CD8-positive, alpha-beta memory T cell (primary cell): ENCODE results near the gene IFITM5. TPM values are rescaled to one million over a fixed set of nuclear protein-coding genes. Genes with fewer than 3 reads are reported as not detected.

Experiments
- CTCF ChIA-PET: fragments of 350-600 bp; sonication (Branson Sonifier 250); formaldehyde crosslinking; loops from one replicate; lab custom pipeline; 2021; ENCODE audit warnings: antibody characterized with exemption; lab: Charles Lee
- POLR2A ChIA-PET: fragments of 350-600 bp; sonication (Branson Sonifier 250); formaldehyde crosslinking; loops from one replicate; lab custom pipeline; 2021; ENCODE audit warnings: antibody characterized with exemption; lab: Charles Lee
- DNase-seq, 5 donors: peaks; one replicate each; pipeline versions ENCODE4 v3.0.0 to v3.0.0-alpha.2; 2020 to 2022; ENCODE audit warnings: mixed read lengths in 1 of 5
- H3K27ac ChIP-seq: one replicate; pipeline ENCODE4 v1.7.0; 2013; ENCODE audit warnings: low read depth, mild to moderate bottlenecking, low read length, moderate library complexity
- H3K27me3 ChIP-seq: 2 replicates; pipeline ENCODE4 v1.7.0; 2013; ENCODE audit warnings: low read length, mild to moderate bottlenecking; ENCODE audit not compliant: insufficient read depth, poor library complexity, severe bottlenecking
- H3K36me3 ChIP-seq: 2 replicates; pipeline ENCODE4 v1.7.0; 2013; ENCODE audit warnings: mild to moderate bottlenecking, low read length, moderate library complexity; ENCODE audit not compliant: insufficient read depth
- H3K4me1 ChIP-seq: 2 replicates; pipeline ENCODE4 v1.7.0; 2013; ENCODE audit warnings: mild to moderate bottlenecking, low read length, moderate library complexity; ENCODE audit not compliant: insufficient read depth
- H3K4me3 ChIP-seq: 2 replicates; pipeline ENCODE4 v1.7.0; 2013; ENCODE audit warnings: mild to moderate bottlenecking, low read length
- H3K9me3 ChIP-seq: 2 replicates; pipeline ENCODE4 v1.7.0; 2013; ENCODE audit warnings: mild to moderate bottlenecking, low read length
- H3K27ac Mint-ChIP-seq, 8 donors: one replicate each; pipeline ENCODE4 v1.8.0; 2020 to 2021; ENCODE audit warnings: mixed read lengths in 8 of 8, mild to moderate bottlenecking in 6 of 8, inconsistent platforms in 3 of 8, moderate library complexity in 3 of 8
- H3K27me3 Mint-ChIP-seq, 2 donors: one replicate each; pipeline ENCODE4 v1.8.0; 2020 to 2021; ENCODE audit warnings: mixed read lengths in 2 of 2, mild to moderate bottlenecking in 1 of 2, moderate library complexity in 1 of 2
- H3K36me3 Mint-ChIP-seq, 3 donors: one replicate each; pipeline ENCODE4 v1.8.0; 2020 to 2021; ENCODE audit warnings: mixed read lengths in 3 of 3, inconsistent platforms in 1 of 3, mild to moderate bottlenecking in 1 of 3
- H3K4me1 Mint-ChIP-seq, 3 donors: one replicate each; pipeline ENCODE4 v1.8.0; 2020 to 2021; ENCODE audit warnings: mixed read lengths in 3 of 3, inconsistent platforms in 1 of 3, mild to moderate bottlenecking in 1 of 3
- H3K4me3 Mint-ChIP-seq, 7 donors: one replicate each; pipeline ENCODE4 v1.8.0; 2020 to 2021; ENCODE audit warnings: mixed read lengths in 7 of 7, mild to moderate bottlenecking in 6 of 7, moderate library complexity in 4 of 7, inconsistent platforms in 2 of 7
- H3K9me3 Mint-ChIP-seq, 5 donors: one replicate each; pipeline ENCODE4 v1.8.0; 2020 to 2022; ENCODE audit warnings: mixed read lengths in 5 of 5, mild to moderate bottlenecking in 3 of 5, moderate library complexity in 2 of 5, inconsistent platforms in 1 of 5
- polyA plus RNA-seq: library from polyadenylated mRNA; unstranded; fragments of 300-500 nt; fragmentation: Illumina TruSeq; gene quantifications from one replicate; pipeline ENCODE4 v1.2.3, GENCODE V29; 2021
- total RNA-seq, 2 experiments: library from RNA; stranded (reverse); gene quantifications; one replicate each; pipeline ENCODE4 v1.2.3, GENCODE V29; 2021

The IFITM5 gene
- total and polyA plus RNA-seq, 3 experiments from 2014 or later, result not detected

DNA sequence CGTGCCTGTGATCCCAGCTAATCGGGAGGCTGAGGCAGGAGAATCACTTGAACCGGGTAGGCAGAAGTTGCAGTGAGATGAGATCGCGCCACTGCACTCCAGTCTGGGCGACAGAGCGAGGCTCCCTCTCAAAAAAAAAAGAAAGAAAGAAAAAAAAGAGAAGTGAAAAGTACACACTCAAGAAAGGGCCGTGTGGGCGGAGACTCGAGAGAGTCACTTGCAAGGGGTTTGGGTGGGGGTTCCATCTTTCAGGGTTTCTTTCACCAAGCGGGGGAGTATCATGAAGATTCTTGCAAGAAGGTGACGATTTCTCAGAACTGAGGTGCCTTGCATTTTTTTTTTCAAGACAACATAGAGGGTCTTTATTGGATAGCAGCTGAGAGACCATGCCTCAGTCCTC lies 4.0 kb upstream of the IFITM5 start:
- Mint-ChIP-seq H3K27me3 (peaks cover 0 to 5% of the 10 kb centered on the region in 2 donors), H3K4me1 (peaks cover 31 to 49% (median 38%) of the 10 kb centered on the region in 3 donors), H3K36me3 (peaks cover 0 to 3% (median 0%) of the 10 kb centered on the region in 3 donors), H3K27ac (peak overlapping the region in 3 of 8 donors; percentile 60 to 92 (median 67)), H3K9me3 (no peaks in the 10 kb centered on the region), H3K4me3 (peak overlapping the region in 1 of 7 donors; percentile 51)
- H3K36me3 ChIP-seq, result no peaks in the 10 kb centered on the region
- peaks cover 35% of the 10 kb centered on the region for H3K4me1 ChIP-seq
- H3K27me3 ChIP-seq, result no peaks in the 10 kb centered on the region
- ChIA-PET POLR2A (no interaction called here), CTCF (interaction anchor here (1.0 kb wide), 1 partner anchor 60 kb away, joined by 3 read pairs; no protein-coding TSS in a partner anchor)
- no peak overlapping the region for H3K4me3 ChIP-seq
- no peaks in the 10 kb centered on the region for H3K9me3 ChIP-seq
- no peak overlapping the region for H3K27ac ChIP-seq
- no peak for DNase-seq

DNA sequence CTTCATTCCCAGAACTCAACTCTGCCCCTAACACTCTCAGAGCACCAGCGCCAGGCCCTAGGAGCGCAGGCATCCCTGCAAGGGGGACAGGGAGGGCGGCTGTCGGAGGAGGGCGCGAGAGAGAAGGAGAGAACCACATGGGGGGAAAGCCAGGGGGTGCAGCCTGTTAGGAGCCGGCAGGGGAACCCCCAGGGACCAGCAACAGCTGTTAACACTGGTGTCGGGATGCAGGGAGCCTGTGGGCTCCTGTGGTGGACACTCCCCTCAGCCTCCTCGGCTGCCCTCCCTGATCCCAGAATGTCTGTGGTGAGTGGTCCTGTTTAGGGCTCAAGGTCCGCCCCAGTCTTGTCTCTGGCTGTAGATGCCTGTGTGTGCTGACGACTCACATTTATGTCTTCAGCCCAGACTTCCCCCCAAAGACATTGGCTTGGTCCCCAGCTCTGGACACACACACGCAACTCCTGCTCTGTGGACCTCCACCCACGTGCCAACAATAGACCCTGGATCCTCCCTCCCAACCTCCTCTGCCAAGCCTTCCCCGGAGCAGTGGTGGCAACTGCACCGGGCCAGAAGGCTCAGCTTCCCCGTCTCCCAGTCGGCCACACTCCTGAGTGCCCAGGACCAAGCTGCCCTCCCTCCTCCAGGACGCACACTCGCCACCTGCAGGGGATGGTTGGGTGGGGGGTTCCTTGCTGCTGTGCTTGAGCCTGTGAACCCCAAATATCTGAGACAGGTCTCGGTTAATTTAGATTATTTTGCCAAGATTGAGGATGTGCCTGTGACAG lies 817 bp upstream of the IFITM5 start:
- Mint-ChIP-seq H3K9me3 (no peaks in the 10 kb centered on the region), H3K27me3 (peaks cover 0 to 5% of the 10 kb centered on the region in 2 donors), H3K27ac (peak overlapping the region in 3 of 8 donors; percentile 0 to 32 (median 3)), H3K36me3 (peaks cover 0 to 5% (median 0%) of the 10 kb centered on the region in 3 donors), H3K4me1 (peaks cover 25 to 43% (median 26%) of the 10 kb centered on the region in 3 donors), H3K4me3 (no peak overlapping the region)
- ChIA-PET CTCF (interaction anchor here (1.8 to 2.2 kb wide), 4 partner anchors 17 to 96 kb away, joined by 5 to 11 read pairs (median 6); no protein-coding TSS in a partner anchor), POLR2A (interaction anchor here (1.8 kb wide), 1 partner anchor 33 kb away, joined by 6 read pairs; no protein-coding TSS in a partner anchor)
- DNase-seq, result peak in 1 of 5 donors; percentile 55
- Histone ChIP-seq H3K4me3 (no peak overlapping the region), H3K27me3 (no peaks in the 10 kb centered on the region), H3K4me1 (peaks cover 22% of the 10 kb centered on the region), H3K9me3 (no peaks in the 10 kb centered on the region), H3K36me3 (no peaks in the 10 kb centered on the region), H3K27ac (no peak overlapping the region)

DNA sequence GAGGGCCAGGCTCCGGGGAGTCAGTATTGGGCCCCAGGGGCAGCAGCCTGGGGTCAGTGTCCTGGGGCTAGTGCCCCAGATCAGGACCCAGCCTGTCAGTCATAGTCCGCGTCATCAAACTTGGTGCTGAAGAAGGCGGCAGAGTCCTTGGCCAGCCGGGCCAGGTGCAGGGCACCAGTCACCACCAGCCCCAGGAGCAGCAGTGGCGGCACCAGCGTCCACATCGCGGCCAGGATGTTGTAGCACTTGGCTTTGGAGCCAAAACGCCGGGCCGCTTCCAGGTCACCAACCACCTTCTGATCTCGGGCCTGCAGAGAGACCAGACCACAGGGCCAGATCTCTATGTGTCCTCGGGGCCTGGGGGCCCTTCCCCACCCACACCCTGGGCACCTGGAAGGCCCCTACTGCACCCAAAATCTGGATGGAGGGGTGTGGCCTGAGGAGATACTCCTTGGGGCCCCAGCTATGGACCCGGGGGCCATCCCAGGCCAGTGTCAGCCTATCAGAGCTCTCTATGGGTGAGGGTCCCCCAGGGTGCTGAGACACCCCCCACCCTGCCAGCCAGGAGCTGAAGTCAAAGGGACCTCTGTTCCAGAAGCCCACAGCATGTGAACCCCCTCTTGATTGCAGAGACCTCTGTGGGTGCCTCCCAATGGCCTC lies 790 bp downstream of the IFITM5 start:
- Mint-ChIP-seq H3K36me3 (peaks cover 0 to 20% (median 0%) of the 10 kb centered on the region in 3 donors), H3K4me3 (no peak overlapping the region), H3K9me3 (no peaks in the 10 kb centered on the region), H3K4me1 (peaks cover 22 to 37% (median 23%) of the 10 kb centered on the region in 3 donors), H3K27ac (no peak overlapping the region), H3K27me3 (peaks cover 0 to 5% of the 10 kb centered on the region in 2 donors)
- ChIA-PET CTCF (interaction anchor here (1.8 to 2.1 kb wide), 2 partner anchors 18 to 48 kb away, joined by 5 to 11 read pairs; no protein-coding TSS in a partner anchor), POLR2A (interaction anchor here (0.7 to 1.8 kb wide), 2 partner anchors 9 to 91 kb away, joined by 3 to 9 read pairs; partner anchors contain the start of genes BET1L and PGGHG)
- Histone ChIP-seq H3K27ac (peak overlapping the region; percentile 24), H3K4me3 (no peak overlapping the region), H3K36me3 (no peaks in the 10 kb centered on the region), H3K27me3 (no peaks in the 10 kb centered on the region), H3K4me1 (peaks cover 20% of the 10 kb centered on the region), H3K9me3 (no peaks in the 10 kb centered on the region)
- DNase-seq, result peak in 1 of 5 donors; percentile 47

DNA sequence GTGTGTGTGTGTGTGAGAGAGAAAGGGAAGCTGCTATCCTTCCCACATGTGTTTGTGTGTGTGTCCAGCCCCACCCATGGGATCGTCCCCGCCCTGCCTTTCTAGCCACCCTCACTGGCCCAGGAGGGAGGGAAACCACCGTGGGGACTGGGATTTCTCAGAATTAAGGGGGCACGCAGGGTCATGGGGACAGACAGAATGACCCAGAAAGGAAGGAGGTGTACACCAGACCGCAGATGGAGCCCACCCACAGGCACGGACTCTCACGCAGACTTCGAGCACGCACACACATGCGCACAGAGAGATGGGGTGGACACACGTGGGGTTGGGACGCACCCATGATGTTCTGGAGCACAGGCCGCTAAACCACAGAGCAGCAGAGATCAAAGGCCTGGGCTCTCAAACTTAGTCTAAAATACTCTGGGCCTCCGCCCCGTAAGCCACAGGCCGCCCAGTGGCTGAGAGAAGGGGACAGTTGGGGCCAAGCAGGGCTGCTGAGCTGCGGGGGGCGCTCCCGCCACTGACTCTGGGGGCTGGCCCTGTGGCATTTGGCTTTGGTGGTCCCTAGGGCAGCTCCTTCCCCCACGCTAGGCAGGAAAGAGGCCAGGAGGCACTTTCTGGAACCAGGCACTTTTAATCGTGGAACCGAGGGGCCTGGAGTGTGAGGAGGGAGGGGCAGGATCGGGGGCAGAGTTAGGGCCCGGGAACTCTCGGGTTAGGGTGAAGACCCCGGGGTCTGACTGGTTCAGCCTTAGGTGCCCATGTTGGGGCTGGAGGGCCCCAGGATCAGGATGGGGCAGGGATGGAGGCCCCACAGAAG lies 1.5 kb downstream of the IFITM5 start:
- CTCF ChIA-PET, result no interaction called here
- POLR2A ChIA-PET, result interaction anchor here (1.8 kb wide), 1 partner anchor 8 kb away, joined by 9 read pairs; the partner anchor contains the start of gene PGGHG

DNA sequence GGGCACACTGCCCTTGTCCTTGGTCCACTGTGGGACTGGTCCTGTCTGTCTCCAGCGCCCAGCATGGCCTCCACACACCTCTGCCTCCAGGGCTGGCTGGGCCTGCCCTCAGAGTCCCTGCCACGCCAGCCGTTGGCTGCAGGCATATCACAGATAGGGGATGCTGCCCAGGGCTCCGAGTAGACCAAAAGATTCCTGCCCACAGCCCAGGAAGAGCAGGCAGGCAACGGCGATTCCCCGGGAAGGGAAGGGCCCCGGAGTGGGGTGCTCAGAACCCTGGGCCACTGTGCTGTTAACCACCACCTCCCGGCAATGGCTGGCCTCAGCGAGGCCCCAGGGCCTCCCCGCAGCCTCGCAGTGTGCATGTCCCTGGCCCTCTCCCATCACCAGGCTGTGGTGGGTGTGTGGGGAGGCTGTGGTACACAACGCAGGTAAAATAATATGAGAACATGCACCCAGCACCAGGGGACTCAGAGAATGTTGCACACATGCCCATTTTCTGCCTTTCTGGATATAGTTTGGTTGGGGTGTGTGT lies 2.2 kb downstream of the IFITM5 start:
- Histone ChIP-seq H3K36me3 (no peaks in the 10 kb centered on the region), H3K27me3 (no peaks in the 10 kb centered on the region), H3K27ac (no peak overlapping the region), H3K9me3 (no peaks in the 10 kb centered on the region), H3K4me1 (peaks cover 20% of the 10 kb centered on the region), H3K4me3 (no peak overlapping the region)
- CTCF ChIA-PET, result no interaction called here
- peaks cover 15 to 29% (median 18%) of the 10 kb centered on the region in 3 donors for H3K4me1 Mint-ChIP-seq
- peak overlapping the region in 7 of 8 donors; percentile 40 to 95 (median 74) for H3K27ac Mint-ChIP-seq
- no peaks in the 10 kb centered on the region for H3K9me3 Mint-ChIP-seq
- POLR2A ChIA-PET, result no interaction called here
- peak overlapping the region; percentile 14 to 75 (median 39) for H3K4me3 Mint-ChIP-seq
- H3K27me3 Mint-ChIP-seq, result peaks cover 0 to 5% of the 10 kb centered on the region in 2 donors
- DNase-seq, result peak in 1 of 5 donors; percentile 46
- H3K36me3 Mint-ChIP-seq, result peaks cover 0 to 30% (median 0%) of the 10 kb centered on the region in 3 donors

More for the DNA sequence above, 1.5 kb downstream of the IFITM5 start:
- H3K4me3 ChIP-seq, result no peak overlapping the region
- peaks cover 0 to 5% of the 10 kb centered on the region in 2 donors for H3K27me3 Mint-ChIP-seq
- H3K27ac Mint-ChIP-seq, result peak overlapping the region; percentile 47 to 95 (median 73)
- peaks cover 19 to 33% (median 20%) of the 10 kb centered on the region in 3 donors for H3K4me1 Mint-ChIP-seq
- peak overlapping the region; percentile 14 to 75 (median 44) for H3K4me3 Mint-ChIP-seq
- no peaks in the 10 kb centered on the region for H3K9me3 ChIP-seq
- H3K9me3 Mint-ChIP-seq, result no peaks in the 10 kb centered on the region
- H3K27me3 ChIP-seq, result no peaks in the 10 kb centered on the region
- peaks cover 0 to 26% (median 0%) of the 10 kb centered on the region in 3 donors for H3K36me3 Mint-ChIP-seq
- DNase-seq, result peak in 2 of 5 donors; percentile 36 to 64
- peak overlapping the region; percentile 24 for H3K27ac ChIP-seq
- no peaks in the 10 kb centered on the region for H3K36me3 ChIP-seq
- H3K4me1 ChIP-seq, result peaks cover 20% of the 10 kb centered on the region

DNA sequence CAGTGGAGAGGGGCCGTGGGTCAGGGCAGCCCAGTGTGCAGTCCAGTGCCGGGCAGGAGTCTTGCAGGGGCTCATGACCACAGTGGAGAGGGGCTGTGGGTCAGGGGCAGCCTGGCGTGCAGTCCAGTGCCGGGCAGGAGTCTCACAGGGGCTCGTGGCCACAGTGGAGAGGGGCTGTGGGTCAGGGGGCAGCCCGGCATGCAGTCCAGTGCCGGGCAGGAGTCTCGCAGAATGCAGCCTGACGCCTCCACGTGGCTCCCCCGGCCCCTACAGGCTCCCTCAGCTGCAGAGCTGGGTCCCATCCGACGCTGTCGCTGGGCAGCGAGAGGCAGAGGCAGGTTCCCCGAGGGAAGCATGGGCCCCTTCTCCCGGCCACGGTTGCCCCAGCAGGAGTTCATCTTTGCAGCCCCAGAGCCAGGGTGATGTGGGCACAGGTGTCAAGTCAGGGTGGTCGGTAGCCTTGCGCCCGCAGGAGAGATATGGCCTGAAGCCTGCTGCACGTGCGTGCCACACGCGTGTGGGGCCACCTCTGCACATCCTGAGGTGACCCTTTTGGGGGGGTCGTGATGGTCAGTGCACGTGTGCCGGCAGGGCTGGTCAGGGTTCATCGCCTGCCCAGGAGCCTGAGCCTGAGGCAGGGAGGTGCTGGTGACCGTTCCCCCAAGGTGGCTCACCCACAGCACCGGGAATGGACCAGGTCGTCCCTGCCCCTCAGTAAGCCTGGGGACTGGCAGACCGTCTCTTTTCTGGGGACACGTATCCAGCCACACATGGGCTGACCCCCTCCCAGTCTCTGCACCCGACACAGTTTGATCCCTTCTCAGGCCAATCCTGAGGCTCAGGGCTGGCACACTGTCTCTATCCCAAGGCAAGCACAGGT lies 2.9 kb downstream of the IFITM5 start:
- H3K4me3 ChIP-seq, result no peak overlapping the region
- DNase-seq, result peak in 1 of 5 donors; percentile 45
- peak overlapping the region in 1 of 7 donors; percentile 61 for H3K4me3 Mint-ChIP-seq

More for the DNA sequence above, 2.9 kb downstream of the IFITM5 start:
- Histone ChIP-seq H3K36me3 (no peaks in the 10 kb centered on the region), H3K4me1 (peaks cover 20% of the 10 kb centered on the region), H3K9me3 (no peaks in the 10 kb centered on the region), H3K27me3 (no peaks in the 10 kb centered on the region), H3K27ac (no peak overlapping the region)
- Mint-ChIP-seq H3K27me3 (peaks cover 0 to 5% of the 10 kb centered on the region in 2 donors), H3K9me3 (no peaks in the 10 kb centered on the region), H3K27ac (peak overlapping the region in 2 of 8 donors; percentile 74 to 79), H3K36me3 (peaks cover 0 to 34% (median 0%) of the 10 kb centered on the region in 3 donors), H3K4me1 (peaks cover 16 to 31% (median 19%) of the 10 kb centered on the region in 3 donors)
- ChIA-PET CTCF (interaction anchor here (1.1 to 1.4 kb wide), 2 partner anchors 8 to 16 kb away, joined by 3 to 4 read pairs; no protein-coding TSS in a partner anchor), POLR2A (interaction anchor here (0.8 to 1.7 kb wide), 3 partner anchors 11 to 29 kb away, joined by 4 read pairs; partner anchors contain the start of gene NLRP6)
